OCI-LY1 (cell line): ENCODE results near the gene CD247.

Experiments
- H2AFZ ChIP-seq: fragments of 200-600 bp; sonication (generic), shearing (Covaris generic); 2 replicates; pipeline ENCODE4 v1.6.0; 2014; ENCODE audit warnings: antibody characterized with exemption, mild to moderate bottlenecking, low read length
- H3F3A ChIP-seq: fragments of 200-600 bp; sonication (generic), shearing (Covaris generic); 2 replicates; pipeline ENCODE4 v1.6.0; 2014; ENCODE audit warnings: mild to moderate bottlenecking, antibody characterized with exemption, low read length, moderate library complexity; ENCODE audit not compliant: insufficient read depth
- H3K27ac ChIP-seq: fragments of 200-600 bp; sonication (generic); 2 replicates; pipeline ENCODE4 v1.5.1; 2014; ENCODE audit warnings: low read length, mixed run types, mild to moderate bottlenecking, low read depth; ENCODE audit not compliant: poor library complexity, severe bottlenecking
- H3K27me3 ChIP-seq: fragments of 200-600 bp; sonication (generic); 2 replicates; pipeline ENCODE4 v1.6.0; 2014; ENCODE audit warnings: antibody characterized with exemption, mild to moderate bottlenecking, low read length, moderate library complexity; ENCODE audit not compliant: insufficient read depth
- H3K36me3 ChIP-seq: fragments of 200-600 bp; sonication (generic); 2 replicates; pipeline ENCODE4 v1.6.1; 2014; ENCODE audit warnings: mild to moderate bottlenecking, antibody characterized with exemption, low read length, moderate library complexity, mixed read lengths; ENCODE audit not compliant: insufficient read depth
- H3K4me1 ChIP-seq: fragments of 200-600 bp; sonication (generic); 2 replicates; pipeline ENCODE4 v1.5.1; 2014; ENCODE audit warnings: mild to moderate bottlenecking, low read length, moderate library complexity; ENCODE audit not compliant: insufficient read depth, severe bottlenecking
- H3K4me2 ChIP-seq: fragments of 200-600 bp; sonication (generic), shearing (Covaris generic); 2 replicates; pipeline ENCODE4 v1.6.1; 2014; ENCODE audit warnings: low read length
- H3K4me3 ChIP-seq: fragments of 200-600 bp; sonication (generic); 2 replicates; pipeline ENCODE4 v1.5.1; 2014; ENCODE audit warnings: low read length, low read depth, mild to moderate bottlenecking, mixed read lengths; ENCODE audit not compliant: poor library complexity, severe bottlenecking
- H3K79me2 ChIP-seq: fragments of 200-600 bp; shearing (Covaris generic); 2 replicates; pipeline ENCODE4 v1.6.1; 2016; ENCODE audit warnings: mixed run types, low read length, mixed read lengths; ENCODE audit not compliant: insufficient read depth
- H3K9ac ChIP-seq: fragments of 200-600 bp; sonication (generic), shearing (Covaris generic); 2 replicates; pipeline ENCODE4 v1.6.1; 2014; ENCODE audit warnings: mild to moderate bottlenecking, low read length, mixed read lengths
- H3K9me2 ChIP-seq: fragments of 200-600 bp; sonication (generic), shearing (Covaris generic); 2 replicates; pipeline ENCODE4 v1.6.1; 2014; ENCODE audit warnings: low read depth, mild to moderate bottlenecking, low read length, mixed read lengths
- H3K9me3 ChIP-seq: fragments of 200-600 bp; shearing (Covaris generic); 2 replicates; pipeline ENCODE4 v1.6.1; 2014; ENCODE audit warnings: low read length, mixed read lengths
- H4K20me1 ChIP-seq: fragments of 200-600 bp; sonication (generic), shearing (Covaris generic); 2 replicates; pipeline ENCODE4 v1.6.0; 2016; ENCODE audit warnings: mild to moderate bottlenecking, low read length; ENCODE audit not compliant: insufficient read depth
- CTCF ChIP-seq: fragments of 200-600 bp; sonication (generic), shearing (Covaris generic); IDR thresholded peaks from 2 replicates; pipeline ENCODE4 v1.5.1; 2017; ENCODE audit warnings: mild to moderate bottlenecking, antibody characterized with exemption, low read length, moderate library complexity, mixed read lengths
- EZH2 ChIP-seq: fragments of 200-600 bp; sonication (generic), shearing (Covaris generic); IDR thresholded peaks from 2 replicates; pipeline ENCODE4 v1.8.0; 2017; ENCODE audit warnings: borderline replicate concordance, mixed run types, mild to moderate bottlenecking, antibody characterized with exemption, low read length, moderate library complexity, mixed read lengths

The CD247 gene

GRCh38 chr1:167512046-167512654 is 6.2 kb downstream of the CD247 start:
- Histone ChIP-seq H2AFZ (no peak overlapping the region), H3K27ac (no peak overlapping the region), H3K27me3 (no peaks in the 10 kb centered on the region), H3K9me3 (no peaks in the 10 kb centered on the region), H3F3A (no peaks in the 10 kb centered on the region), H3K4me3 (no peak overlapping the region), H3K36me3 (no peaks in the 10 kb centered on the region), H4K20me1 (no peaks in the 10 kb centered on the region), H3K4me2 (no peak overlapping the region), H3K4me1 (peaks cover 55% of the 10 kb centered on the region), H3K79me2 (no peaks in the 10 kb centered on the region), H3K9me2 (no peaks in the 10 kb centered on the region), H3K9ac (no peak overlapping the region)
- no peak for TF ChIP-seq CTCF
- TF ChIP-seq EZH2, result no peak

DNA sequence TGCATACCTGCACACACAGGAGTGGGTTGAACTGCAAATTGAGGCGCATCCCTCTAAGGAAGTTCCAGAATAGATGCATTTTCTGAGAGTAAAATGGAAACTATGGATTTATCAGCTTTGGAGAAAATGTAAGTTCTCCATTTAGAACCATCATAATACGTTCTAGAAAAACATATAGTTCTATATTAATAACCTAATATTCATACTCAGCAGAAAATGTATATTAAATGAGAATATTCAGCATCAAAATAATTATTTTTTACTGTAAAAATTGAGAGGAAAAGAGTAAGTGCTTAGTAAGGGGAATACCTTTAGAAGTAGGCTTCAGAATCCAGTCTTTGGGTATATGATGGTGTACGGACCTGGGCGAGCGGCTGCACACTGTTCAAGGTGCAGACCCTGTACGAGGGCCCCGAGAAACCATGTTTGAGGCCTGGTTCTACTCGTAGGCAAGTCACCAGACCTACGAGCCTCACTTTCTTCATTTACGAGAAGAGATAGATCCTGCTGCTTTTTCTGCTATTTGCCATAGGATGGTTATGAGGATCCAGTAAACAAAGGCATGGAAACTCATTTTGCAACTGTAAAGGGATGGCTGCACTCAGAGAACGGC is 6.8 kb downstream of the CD247 start:
- H3K9me2 ChIP-seq, result no peaks in the 10 kb centered on the region
- peak overlapping the region; percentile 45; the same call in 1 of the 2 replicates for H3K4me2 ChIP-seq
- no peaks in the 10 kb centered on the region for H3K9me3 ChIP-seq
- no peak overlapping the region; the same call in 1 of the 2 replicates for H3K9ac ChIP-seq
- H3K4me1 ChIP-seq, result peaks cover 48% of the 10 kb centered on the region
- no peak overlapping the region for H2AFZ ChIP-seq
- H4K20me1 ChIP-seq, result no peaks in the 10 kb centered on the region
- H3K27ac ChIP-seq, result peak overlapping the region; percentile 81
- H3K36me3 ChIP-seq, result no peaks in the 10 kb centered on the region
- TF ChIP-seq CTCF, result no peak
- TF ChIP-seq EZH2, result no peak
- H3K4me3 ChIP-seq, result no peak overlapping the region
- H3K79me2 ChIP-seq, result no peaks in the 10 kb centered on the region
- no peaks in the 10 kb centered on the region for H3K27me3 ChIP-seq
- no peaks in the 10 kb centered on the region for H3F3A ChIP-seq

GRCh38 chr1:167510881-167511280 is 7.4 kb downstream of the CD247 start:
- H3K79me2 ChIP-seq, result no peaks in the 10 kb centered on the region
- peaks cover 42% of the 10 kb centered on the region for H3K4me1 ChIP-seq
- no peaks in the 10 kb centered on the region for H3K9me2 ChIP-seq
- no peak overlapping the region; the same call in 1 of the 2 replicates for H2AFZ ChIP-seq
- peak overlapping the region; percentile 7; the same call in 1 of the 2 replicates for H3K9ac ChIP-seq
- no peaks in the 10 kb centered on the region for H3K27me3 ChIP-seq
- H3K36me3 ChIP-seq, result no peaks in the 10 kb centered on the region
- no peaks in the 10 kb centered on the region for H3F3A ChIP-seq
- peak overlapping the region; percentile 45 for H3K4me2 ChIP-seq
- no peak for TF ChIP-seq CTCF
- TF ChIP-seq EZH2, result no peak
- H3K27ac ChIP-seq, result peak overlapping the region; percentile 81
- H4K20me1 ChIP-seq, result no peaks in the 10 kb centered on the region
- H3K4me3 ChIP-seq, result no peak overlapping the region
- H3K9me3 ChIP-seq, result no peaks in the 10 kb centered on the region
